ENCODE measurements around the gene PFKFB2. TPM values are rescaled to one million over a fixed set of nuclear protein-coding genes. Genes with fewer than 3 reads are reported as not detected.
A peak's percentile ranks its signal among the peaks of the same experiment; 100 is the strongest.

The PFKFB2 gene
- total and polyA plus RNA-seq, 2 of the 8 experiments (the other 6 are each of a cell fraction or from before 2014, with no cell fraction given): 6.7 to 19.1 TPM

DNA sequence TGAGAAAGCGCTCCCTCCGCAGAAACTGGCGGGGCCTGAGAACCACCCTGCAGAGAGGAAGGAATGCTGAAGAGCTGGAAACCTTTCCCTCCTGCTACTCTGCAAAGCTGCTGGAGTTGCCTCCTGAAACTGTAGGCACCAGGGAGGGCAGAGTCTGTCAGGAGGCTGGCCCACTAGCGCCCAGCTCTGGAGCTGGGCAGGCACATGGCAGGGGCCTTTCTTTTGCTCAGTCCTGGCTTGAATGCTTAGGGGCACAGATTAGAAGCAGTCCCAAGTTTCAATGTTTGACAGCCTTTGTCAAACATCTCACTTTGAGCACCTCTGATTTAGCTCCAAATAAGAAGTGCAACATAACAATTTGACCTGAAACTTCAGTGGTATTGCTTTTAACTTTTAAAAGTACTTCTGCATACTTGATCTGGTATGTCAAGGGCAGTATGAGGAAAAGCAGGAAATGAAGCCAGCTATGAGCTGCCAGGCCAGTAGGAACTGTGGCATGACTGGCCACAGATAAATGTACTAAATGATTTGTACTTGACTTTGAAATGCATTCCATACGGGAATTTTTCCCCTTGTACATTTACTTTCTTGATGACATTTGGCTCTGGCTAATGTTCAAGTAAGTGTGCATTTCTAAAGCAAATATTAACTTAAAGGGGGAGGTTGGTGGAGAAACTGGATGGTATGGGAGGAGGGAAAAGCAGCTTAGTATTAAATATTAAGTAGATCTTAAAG is 27.8 kb upstream of the PFKFB2 start:
- peak overlapping the region; percentile 0 to 47; a peak in 3 of 4 replicates for H3K4me2 ChIP-seq (ENCODE audit: insufficient read depth in 1 of 2, low read depth in 2 of 2, low read length in 2 of 2)
- peak; percentile 38; the same call in 1 of the 2 replicates for TF ChIP-seq TEAD4 (IDR thresholded peaks at IDR 0.05; ENCODE audit: low read depth, low read length)
- TF ChIP-seq, protein P1, sequence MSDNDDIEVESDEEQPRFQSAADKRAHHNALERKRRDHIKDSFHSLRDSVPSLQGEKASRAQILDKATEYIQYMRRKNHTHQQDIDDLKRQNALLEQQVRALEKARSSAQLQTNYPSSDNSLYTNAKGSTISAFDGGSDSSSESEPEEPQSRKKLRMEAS (IDR thresholded peaks at IDR 0.05): peak; percentile 57
- TF ChIP-seq TAF1 (IDR thresholded peaks at IDR 0.05; ENCODE audit: low read depth, low read length): peak; percentile 39; the same call in 1 of the 2 replicates
- TF ChIP-seq TBP (IDR thresholded peaks at IDR 0.05; ENCODE audit: low read depth, low read length): peak; percentile 44; the same call in 1 of the 2 replicates
- TF ChIP-seq, protein P2, sequence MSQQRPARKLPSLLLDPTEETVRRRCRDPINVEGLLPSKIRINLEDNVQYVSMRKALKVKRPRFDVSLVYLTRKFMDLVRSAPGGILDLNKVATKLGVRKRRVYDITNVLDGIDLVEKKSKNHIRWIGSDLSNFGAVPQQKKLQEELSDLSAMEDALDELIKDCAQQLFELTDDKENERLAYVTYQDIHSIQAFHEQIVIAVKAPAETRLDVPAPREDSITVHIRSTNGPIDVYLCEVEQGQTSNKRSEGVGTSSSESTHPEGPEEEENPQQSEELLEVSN (IDR thresholded peaks at IDR 0.05): 0 out of 2 replicates have a peak, but pooled peaks have one; percentile 15
- no peak for TF ChIP-seq NRF1 (IDR thresholded peaks at IDR 0.05; ENCODE audit: low read depth, low read length)
- TF ChIP-seq SP1 (IDR thresholded peaks at IDR 0.05; ENCODE audit: low read depth, low read length): peak; percentile 73
- TF ChIP-seq SRF (IDR thresholded peaks at IDR 0.05; ENCODE audit: low read depth, low read length): no peak
- H2AFZ ChIP-seq (ENCODE audit: low read length): no peak overlapping the region
- no peak for FAIRE-seq
- H3K36me3 ChIP-seq (ENCODE audit: control insufficient read depth in 2 of 4, insufficient read depth in 4 of 4, low read length in 3 of 4): peaks cover 0 to 2% (median 0%) of the 10 kb centered on the region in 4 experiments; a peak in 2 of 8 replicates
- no peak overlapping the region for H3K56ac ChIP-seq (replicated peaks; ENCODE audit: insufficient read length, low read depth, low read length)
- no peak overlapping the region; the same call in 1 of the 2 replicates for H4K8ac ChIP-seq (ENCODE audit: extremely low read depth, insufficient read depth, low read length)
- no peak overlapping the region for H2AK5ac ChIP-seq (ENCODE audit: low read depth, low read length)
- no peak overlapping the region for H3K4ac ChIP-seq (replicated peaks; ENCODE audit: insufficient read length, low read depth, low read length)
- H2BK5ac ChIP-seq (ENCODE audit: low read depth, low read length): no peak overlapping the region
- peak overlapping the region in 2 of 4 experiments; percentile 17 to 26; a peak in 3 of 8 replicates for H3K4me3 ChIP-seq (ENCODE audit: extremely low read depth in 1 of 4, insufficient read depth in 2 of 4, low read depth in 3 of 4, low read length in 4 of 4)
- H3K23ac ChIP-seq (ENCODE audit: insufficient read length): no peak overlapping the region
- CTCF ChIA-PET (ENCODE audit: partially characterized antibody): interaction anchor here (0.6 to 10.5 kb wide), 10 partner anchors 17 to 161 kb away, joined by 3 to 122 read pairs (median 3); no protein-coding TSS in a partner anchor
- H3K9me3 ChIP-seq (ENCODE audit: insufficient read depth in 2 of 2, low read depth in 1 of 2, low read length in 1 of 2): no peaks in the 10 kb centered on the region
- no peaks in the 10 kb centered on the region for H3K27me3 ChIP-seq (replicated peaks in 1 of 4; ENCODE audit: control insufficient read depth in 3 of 4, extremely low read depth in 1 of 4, insufficient read depth in 3 of 4, low read length in 3 of 4)
- H4K20me1 ChIP-seq (replicated peaks in 1 of 2; ENCODE audit: control insufficient read depth in 1 of 2, insufficient read depth in 2 of 2, low read length in 2 of 2): no peaks in the 10 kb centered on the region
- H4K91ac ChIP-seq (replicated peaks; ENCODE audit: insufficient read length, low read length): no peak overlapping the region
- H3K23me2 ChIP-seq (ENCODE audit: low read depth, low read length): no peaks in the 10 kb centered on the region
- 45% methylated on average over 2 of the region's 5 CpGs; no CpG with 5 or more reads in 1 of the 2 experiments for WGBS, 2 experiments (ENCODE audit: extremely low coverage in 1 of 2, insufficient coverage in 1 of 2, insufficient read length in 1 of 2, insufficient replicate concordance in 2 of 2, low coverage in 1 of 2, low lambda C conversion rate in 2 of 2, missing lambda C conversion rate in 1 of 2)
- H4K5ac ChIP-seq (ENCODE audit: insufficient read length, low read depth, low read length): no peak overlapping the region
- H3K14ac ChIP-seq (ENCODE audit: insufficient read length): no peak overlapping the region
- H2BK15ac ChIP-seq (ENCODE audit: low read length): no peak overlapping the region
- POLR2A ChIA-PET (ENCODE audit: partially characterized antibody): interaction anchor here (0.5 to 1.0 kb wide), 5 partner anchors 8 to 1210 kb away, joined by 3 to 6 read pairs (median 3); partner anchors contain the start of gene C1orf116
- no peak overlapping the region for H3K27ac ChIP-seq (ENCODE audit: low read depth, low read length)
- H3K79me2 ChIP-seq (ENCODE audit: control insufficient read depth in 1 of 2, insufficient read depth in 2 of 2, low read length in 2 of 2): no peaks in the 10 kb centered on the region
- H2BK120ac ChIP-seq (replicated peaks; ENCODE audit: low read depth, low read length): no peak overlapping the region
- H2BK20ac ChIP-seq (ENCODE audit: low read length): no peak overlapping the region
- H3K79me1 ChIP-seq (ENCODE audit: low read depth, low read length): no peaks in the 10 kb centered on the region
- no peak overlapping the region for H3K18ac ChIP-seq (ENCODE audit: extremely low read depth, low read length)
- DNase-seq (ENCODE audit: low read depth in 1 of 2, low spot score in 2 of 2): peak in 1 of 2 experiments; percentile 55
- peak overlapping the region in 2 of 4 experiments; percentile 22 to 43; a peak in 1 of 7 replicates for H3K9ac ChIP-seq (replicated peaks in 1 of 4; ENCODE audit: extremely low read depth in 1 of 4, low read depth in 3 of 4, low read length in 3 of 4)
- H3K4me1 ChIP-seq (replicated peaks in 1 of 4; ENCODE audit: control insufficient read depth in 3 of 4, insufficient read depth in 4 of 4, low read length in 3 of 4): peaks cover 3 to 11% (median 9%) of the 10 kb centered on the region in 4 experiments; a peak in 6 of 7 replicates
- no peak overlapping the region for H2BK12ac ChIP-seq (ENCODE audit: low read depth, low read length)

Measured in H1 (cell line).